Cerebellar nuclear complex (tissue), 1 donor: ENCODE measurements around the gene CAPRIN2.

ENCODE experiments used
- DNase-seq, 2 experiments: peaks; one replicate each; lab custom pipeline; 2025; lab: John Stamatoyannopoulos, UW

CAPRIN2 gene

GRCh38 chr12:30698346-30698745 lies 56.4 kb downstream of the CAPRIN2 start:
- no peak for DNase-seq

GRCh38 chr12:30696943-30697342 lies 57.8 kb downstream of the CAPRIN2 start:
- DNase-seq: no peak

GRCh38 chr12:30696486-30696885 lies 58.3 kb downstream of the CAPRIN2 start:
- no peak for DNase-seq

- no peak for DNase-seq
Observed at GRCh38 chr12:30696103-30696408, 58.7 kb downstream of the CAPRIN2 start.

- DNase-seq: peak; percentile 21 to 74
Observed at GRCh38 chr12:30695199-30696102, 59.3 kb downstream of the CAPRIN2 start, which contains the start of gene IPO8. IPO8 (minus strand) TSS chr12:30695869; CDS start chr12:30695647, 222 bp downstream.

GRCh38 chr12:30694412-30695198 lies 60.1 kb downstream of the CAPRIN2 start:
- DNase-seq: peak in 1 of 2 experiments; percentile 24

- DNase-seq: no peak
Observed at GRCh38 chr12:30692470-30692869, 62.3 kb downstream of the CAPRIN2 start.

GRCh38 chr12:30691122-30691879 lies 63.5 kb downstream of the CAPRIN2 start:
- DNase-seq: no peak

- DNase-seq: no peak
Observed at GRCh38 chr12:30687265-30687986, 67.3 kb downstream of the CAPRIN2 start.

GRCh38 chr12:30679241-30679640 lies 75.5 kb downstream of the CAPRIN2 start:
- no peak for DNase-seq

GRCh38 chr12:30678221-30678620 lies 76.5 kb downstream of the CAPRIN2 start:
- no peak for DNase-seq

- DNase-seq: no peak
Observed at GRCh38 chr12:30661210-30661609, 93.5 kb downstream of the CAPRIN2 start.
